Aorta (tissue), 5 donors: Measurements from ENCODE around the gene VAV3. TPM values are rescaled to one million over a fixed set of nuclear protein-coding genes. Genes with fewer than 3 reads are reported as not detected.

ENCODE experiments used
- ATAC-seq: fragments of 200-7000 bp; cut with Tn5 transposase; one replicate; pipeline ENCODE4 v1.9.1; 2022; ENCODE audit warnings: moderate library complexity; ENCODE audit not compliant: low FRiP score
- DNase-seq, 2 donors: peaks; one replicate each; pipeline ENCODE4 v3.0.0-alpha.2; 2020
- H3K27ac ChIP-seq, 2 donors: one replicate each; pipeline ENCODE4 v1.5.1; 2013; ENCODE audit warnings: low read length in 2 of 2, mild to moderate bottlenecking in 2 of 2, moderate library complexity in 2 of 2, control low read depth in 1 of 2, inconsistent platforms in 1 of 2, low read depth in 1 of 2
- H3K27me3 ChIP-seq, 2 donors: one replicate each; pipeline ENCODE4 v1.6.1; 2013; ENCODE audit warnings: control low read depth in 1 of 2, low read length in 1 of 2, mild to moderate bottlenecking in 1 of 2, moderate library complexity in 1 of 2; ENCODE audit not compliant: insufficient read depth in 2 of 2, control insufficient read depth in 1 of 2
- H3K36me3 ChIP-seq, 2 donors: one replicate each; pipeline ENCODE4 v1.6.1; 2013; ENCODE audit warnings: control low read depth in 1 of 2, low read length in 1 of 2, mild to moderate bottlenecking in 1 of 2; ENCODE audit not compliant: insufficient read depth in 2 of 2, control insufficient read depth in 1 of 2
- H3K4me1 ChIP-seq, 2 donors: one replicate each; pipeline ENCODE4 v1.6.1; 2013; ENCODE audit warnings: low read length in 2 of 2, control low read depth in 1 of 2, mild to moderate bottlenecking in 1 of 2, moderate library complexity in 1 of 2; ENCODE audit not compliant: insufficient read depth in 2 of 2, control insufficient read depth in 1 of 2
- H3K4me3 ChIP-seq, 2 donors: one replicate each; pipeline ENCODE4 v1.5.1; 2013; ENCODE audit warnings: low read length in 2 of 2, control low read depth in 1 of 2, mild to moderate bottlenecking in 1 of 2
- H3K9me3 ChIP-seq: one replicate; pipeline ENCODE4 v1.6.1; 2013; ENCODE audit warnings: mild to moderate bottlenecking, low read length; ENCODE audit not compliant: control insufficient read depth
- WGBS, 2 donors: extraction: QIAGEN DNeasy Blood & Tissue Kit; methylation state at CpG; one replicate each; pipeline ENCODE4 v1.1.7; 2013; 5-methylcytosine and 5-hydroxymethylcytosine counted together
- intact Hi-C, 2 donors: fragments of 100-400 bp; cut with DNase I; formaldehyde crosslinking; loops; one replicate each; pipeline versions ENCODE4 v1.14.2 to v1.15.0; 2022
- polyA plus RNA-seq, 2 donors: library from polyadenylated mRNA; stranded (reverse); fragments of 200-250 nt; gene quantifications; one replicate each; pipeline ENCODE4 v1.2.3, GENCODE V29; 2013
- total RNA-seq, 2 donors: library from RNA; stranded (reverse); fragmentation: NEBNext Ultra II Directional; extraction: Animal tissue kit (Norgen Biotek cat#: 25700); gene quantifications; one replicate each; pipeline ENCODE4 v1.2.1, GENCODE V29; 2021
- donor health status: healthy with polysubstance abuse.
- donor health status: Bipolar disorder and iron deficiency.
- donor health status: DM: no; HTN: no; CAD: no.
- donor health status: DM: no; HTN: no; CAD: no.
- donor health status: DM: yes; HTN: yes; CAD: no.

VAV3 gene
- total and polyA plus RNA-seq, 4 donors: 0.33 to 8.8 (median 4.7) TPM

DNA sequence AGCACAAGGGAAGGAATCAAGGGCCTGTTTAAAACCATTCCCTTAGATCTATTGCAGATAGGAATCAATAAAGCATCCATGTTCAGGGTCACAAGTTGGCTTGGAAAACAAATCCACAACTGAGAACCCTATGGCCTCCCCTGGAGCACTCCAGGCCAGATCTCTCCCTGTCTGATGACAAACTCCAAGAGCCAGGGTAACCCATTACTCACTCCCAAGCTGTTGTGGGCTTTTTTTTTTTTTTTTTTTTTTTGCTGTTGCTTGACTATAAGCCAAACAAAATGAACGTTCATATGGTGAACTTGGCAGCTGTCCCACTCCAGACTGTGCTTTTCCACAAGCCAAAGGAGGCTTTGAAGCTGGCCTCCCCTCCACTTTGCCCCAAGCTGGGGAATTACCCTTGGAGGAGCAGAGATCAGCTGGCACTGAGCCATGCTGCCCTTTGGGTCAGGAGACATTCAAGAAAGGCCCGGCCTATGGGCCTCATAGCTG lies 35.7 kb upstream of the VAV3 start:
- no peak for DNase-seq
- no peak overlapping the region for H3K4me3 ChIP-seq
- H3K36me3 ChIP-seq: no peaks in the 10 kb centered on the region
- H3K27ac ChIP-seq: no peak overlapping the region
- H3K27me3 ChIP-seq: no peaks in the 10 kb centered on the region
- intact Hi-C loops: no loop called here
- no peak for ATAC-seq
- 15 to 25% methylated on average over 2 of the region's 2 CpGs for WGBS, 2 donors
- no peaks in the 10 kb centered on the region for H3K9me3 ChIP-seq
- no peaks in the 10 kb centered on the region for H3K4me1 ChIP-seq

DNA sequence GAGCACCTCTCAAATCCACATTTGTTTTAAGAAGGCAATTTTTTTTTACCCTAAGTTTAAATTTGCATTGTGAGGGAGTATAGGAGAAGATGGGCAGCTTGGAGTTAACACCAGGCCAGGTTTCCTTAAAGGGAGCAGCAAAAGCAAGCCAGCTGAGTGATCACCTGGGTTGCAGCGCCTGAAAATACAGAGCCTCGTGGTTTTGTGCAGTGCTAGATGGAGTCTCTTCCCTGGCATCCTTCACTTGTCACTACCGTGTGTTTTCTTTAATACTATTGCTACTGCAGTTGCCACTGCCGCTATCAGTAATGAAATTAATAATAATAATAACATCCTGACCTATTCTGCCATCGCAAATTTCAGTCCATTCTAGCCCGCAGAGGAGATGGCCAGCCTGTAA lies 35.2 kb upstream of the VAV3 start:
- DNase-seq: no peak
- WGBS, 2 donors: 55 to 68% methylated on average over 6 of the region's 6 CpGs
- intact Hi-C loops: no loop called here

DNA sequence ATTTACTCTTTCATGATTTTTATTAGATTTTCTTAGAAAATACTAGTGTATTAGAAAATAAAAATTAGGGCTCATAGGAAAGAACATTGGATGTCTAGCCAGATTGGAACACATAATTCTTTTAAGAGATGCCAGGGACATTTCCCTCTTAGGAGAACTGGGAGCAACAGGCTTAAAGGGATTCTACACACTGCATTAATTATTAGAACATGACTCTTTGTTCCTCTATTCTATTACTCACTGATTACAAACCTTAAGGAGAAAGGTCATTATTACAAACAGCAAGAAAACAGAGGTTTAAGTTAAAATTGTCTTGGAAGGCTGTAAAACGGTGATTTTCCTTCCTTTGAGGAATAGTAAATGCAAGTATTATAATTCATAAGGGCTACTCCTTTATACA lies 32.9 kb upstream of the VAV3 start:
- no peak overlapping the region for H3K27ac ChIP-seq

More for the DNA sequence above, 35.2 kb upstream of the VAV3 start:
- Histone ChIP-seq H3K4me3 (no peak overlapping the region), H3K27ac (no peak overlapping the region), H3K9me3 (no peaks in the 10 kb centered on the region), H3K27me3 (no peaks in the 10 kb centered on the region), H3K4me1 (no peaks in the 10 kb centered on the region), H3K36me3 (no peaks in the 10 kb centered on the region)
- no peak for ATAC-seq

DNA sequence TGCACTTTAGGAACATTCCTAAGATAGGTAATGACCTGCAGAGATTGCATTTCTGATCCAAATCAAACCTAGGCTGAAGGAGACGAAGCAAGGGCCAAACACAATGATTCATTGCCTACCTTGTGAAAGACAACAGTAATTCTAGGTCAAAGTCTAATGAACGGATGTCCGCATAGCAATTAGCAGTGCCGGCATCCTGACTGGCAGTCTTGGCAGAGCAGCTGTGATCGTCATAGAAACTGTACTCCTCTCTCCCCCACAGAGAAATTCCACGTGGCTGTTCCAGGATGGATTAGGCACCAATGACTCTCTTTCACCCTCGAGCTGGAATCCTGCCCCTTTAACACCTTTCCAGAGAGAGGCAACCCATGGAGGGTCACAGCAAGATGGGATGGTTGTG lies 28.9 kb upstream of the VAV3 start:
- ATAC-seq (no peak), DNase-seq (no peak)
- no peaks in the 10 kb centered on the region for H3K4me1 ChIP-seq
- H3K36me3 ChIP-seq: no peaks in the 10 kb centered on the region
- 51 to 57% methylated on average over 7 of the region's 7 CpGs for WGBS, 2 donors
- H3K9me3 ChIP-seq: peaks cover 2% of the 10 kb centered on the region
- peaks cover 0 to 2% of the 10 kb centered on the region in 2 donors for H3K27me3 ChIP-seq
- H3K27ac ChIP-seq: no peak overlapping the region
- H3K4me3 ChIP-seq: no peak overlapping the region
- intact Hi-C loops: no loop called here

More for the DNA sequence above, 32.9 kb upstream of the VAV3 start:
- no peak for ATAC-seq
- Histone ChIP-seq H3K36me3 (no peaks in the 10 kb centered on the region), H3K4me1 (no peaks in the 10 kb centered on the region), H3K9me3 (peaks cover 2% of the 10 kb centered on the region), H3K27me3 (no peaks in the 10 kb centered on the region), H3K4me3 (no peak overlapping the region)
- DNase-seq: no peak
- 71 to 76% methylated on average over 1 of the region's 1 CpG for WGBS, 2 donors
- intact Hi-C loops: no loop called here

DNA sequence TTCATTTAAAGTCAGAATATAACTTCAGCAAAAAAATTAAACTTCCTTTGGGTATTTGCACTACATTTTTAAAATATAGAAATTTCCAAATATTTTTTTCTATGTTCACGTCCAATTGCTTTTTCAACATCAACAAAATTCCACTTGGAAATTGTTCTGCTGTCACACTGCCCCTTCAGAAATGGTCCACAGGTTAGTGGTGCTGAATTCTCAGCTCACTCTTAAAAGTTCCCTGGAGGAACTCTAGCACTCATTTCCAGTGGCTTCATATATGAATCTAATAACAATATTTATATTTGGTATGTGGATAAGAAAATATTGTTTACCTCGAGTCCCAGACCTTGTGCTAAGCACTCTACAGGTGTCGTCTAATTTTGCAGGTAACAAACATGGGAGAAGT lies 27.4 kb upstream of the VAV3 start:
- H3K36me3 ChIP-seq: no peaks in the 10 kb centered on the region
- no peak for ATAC-seq
- WGBS, 2 donors: 61 to 70% methylated on average over 3 of the region's 3 CpGs
- H3K4me3 ChIP-seq: no peak overlapping the region
- DNase-seq: no peak
- H3K27ac ChIP-seq: no peak overlapping the region
- peaks cover 0 to 2% of the 10 kb centered on the region in 2 donors for H3K27me3 ChIP-seq
- intact Hi-C loops: no loop called here
- H3K4me1 ChIP-seq: no peaks in the 10 kb centered on the region
- peaks cover 2% of the 10 kb centered on the region for H3K9me3 ChIP-seq

DNA sequence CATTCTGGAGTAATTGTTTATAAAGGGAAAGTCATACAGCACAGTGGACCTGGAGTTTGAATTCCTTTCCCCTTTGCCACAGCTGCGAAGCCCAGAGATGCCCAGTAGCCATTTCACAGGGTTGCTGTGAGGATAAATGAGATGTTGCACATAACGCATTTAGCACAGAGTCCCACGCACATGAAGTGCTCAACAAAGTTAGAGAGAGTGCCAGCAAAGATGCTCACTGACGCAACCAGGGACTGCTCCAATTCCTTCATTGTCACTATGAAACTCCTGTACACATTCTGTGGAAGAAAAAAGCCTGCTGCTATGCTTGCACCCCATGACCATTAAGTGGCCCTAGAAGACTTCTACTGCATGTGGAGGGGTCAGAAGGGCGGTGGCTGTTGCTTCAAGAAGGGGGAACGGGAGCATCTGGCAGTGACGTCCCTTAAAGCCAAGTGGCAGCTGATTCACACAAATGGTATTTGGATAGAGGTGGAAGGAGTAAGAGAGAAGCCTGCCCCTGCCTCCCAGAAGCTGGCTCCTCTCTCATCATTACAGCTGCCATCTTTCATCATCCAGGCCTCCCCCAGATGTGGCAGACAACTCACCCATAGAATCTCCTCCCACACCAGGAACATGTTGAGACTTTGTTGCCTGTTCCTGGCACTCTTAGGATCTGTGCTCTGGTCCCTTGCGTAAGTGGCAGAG lies 26.5 kb upstream of the VAV3 start:
- no peak overlapping the region for H3K27ac ChIP-seq
- ATAC-seq: no peak
- no peak overlapping the region for H3K4me3 ChIP-seq
- H3K27me3 ChIP-seq: peaks cover 0 to 2% of the 10 kb centered on the region in 2 donors
- H3K9me3 ChIP-seq: peaks cover 2% of the 10 kb centered on the region
- H3K4me1 ChIP-seq: no peaks in the 10 kb centered on the region
- WGBS, 2 donors: 76 to 77% methylated on average over 8 of the region's 8 CpGs
- intact Hi-C loops: no loop called here
- DNase-seq: no peak
- H3K36me3 ChIP-seq: no peaks in the 10 kb centered on the region

DNA sequence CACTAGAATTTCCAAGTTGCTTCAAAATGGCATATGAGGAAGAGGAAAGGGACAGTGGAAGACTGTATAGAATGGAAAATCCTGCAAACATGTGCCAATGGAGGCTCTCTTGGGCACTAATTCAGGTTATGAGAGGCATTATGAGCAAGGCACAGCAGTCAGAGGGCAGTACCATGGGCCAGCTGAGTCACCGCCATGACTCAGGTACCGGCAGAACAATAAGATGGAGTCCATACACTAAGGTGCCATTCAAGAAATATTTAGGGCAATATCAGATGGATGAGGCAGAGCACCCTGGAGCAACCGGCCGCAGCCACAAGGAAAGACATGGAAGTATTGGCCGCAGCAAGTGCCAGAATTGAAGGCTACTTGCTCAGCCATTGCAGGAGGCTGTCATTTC lies 25.6 kb upstream of the VAV3 start:
- Histone ChIP-seq H3K4me1 (no peaks in the 10 kb centered on the region), H3K27ac (no peak overlapping the region), H3K9me3 (peaks cover 2% of the 10 kb centered on the region), H3K36me3 (no peaks in the 10 kb centered on the region), H3K27me3 (peaks cover 0 to 2% of the 10 kb centered on the region in 2 donors), H3K4me3 (no peak overlapping the region)
- intact Hi-C loops: no loop called here
- no peak for DNase-seq
- WGBS, 2 donors: 96% methylated on average over 5 of the region's 5 CpGs
- ATAC-seq: no peak

DNA sequence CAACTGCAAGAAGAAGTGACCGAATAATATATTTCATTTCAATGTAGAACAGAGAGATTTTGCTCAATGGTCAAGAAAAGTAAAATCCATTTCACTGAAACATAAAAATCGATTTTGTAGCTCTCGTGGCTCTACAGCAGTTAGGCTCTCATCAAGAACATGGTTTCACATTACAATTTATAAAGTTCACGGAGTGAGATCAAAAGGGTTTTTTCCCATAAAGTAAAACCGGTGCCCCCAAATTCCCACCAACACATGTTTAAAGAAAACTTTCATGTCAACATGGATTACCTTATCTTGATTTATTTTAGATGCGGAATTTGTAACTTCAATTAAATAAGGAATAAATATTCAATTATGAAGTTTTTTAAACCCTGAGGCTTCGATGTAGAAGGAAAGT lies 16.3 kb upstream of the VAV3 start:
- Histone ChIP-seq H3K27ac (no peak overlapping the region), H3K4me3 (no peak overlapping the region), H3K36me3 (no peaks in the 10 kb centered on the region), H3K27me3 (no peaks in the 10 kb centered on the region), H3K4me1 (no peaks in the 10 kb centered on the region), H3K9me3 (no peaks in the 10 kb centered on the region)
- WGBS, 2 donors: 38 to 54% methylated on average over 7 of the region's 7 CpGs
- ATAC-seq (no peak), DNase-seq (no peak)
- intact Hi-C loops: no loop called here

DNA sequence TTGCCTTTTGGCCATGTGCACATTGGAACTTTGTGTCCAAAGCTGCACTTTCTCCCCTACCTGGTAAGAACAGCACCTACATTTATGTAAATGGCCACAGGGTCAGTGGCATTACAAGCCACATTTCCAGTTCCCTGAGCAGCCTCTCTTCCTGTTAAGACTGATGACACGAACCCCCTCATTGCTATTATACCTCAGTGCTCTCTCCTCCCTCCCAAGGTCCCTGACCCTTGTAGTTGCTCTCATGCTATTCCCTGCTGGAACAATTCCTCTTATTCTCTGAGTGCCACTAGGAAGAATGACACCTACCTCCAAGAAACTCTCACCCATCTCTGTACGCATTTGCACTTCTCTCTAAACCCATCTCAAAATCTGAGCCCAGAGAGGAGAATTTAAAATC lies 14.9 kb upstream of the VAV3 start:
- WGBS, 2 donors: 45 to 78% methylated on average over 1 to 2 of the region's 2 CpGs
- H3K9me3 ChIP-seq: no peaks in the 10 kb centered on the region
- H3K4me1 ChIP-seq: no peaks in the 10 kb centered on the region
- no peaks in the 10 kb centered on the region for H3K27me3 ChIP-seq
- intact Hi-C loops: no loop called here
- no peaks in the 10 kb centered on the region for H3K36me3 ChIP-seq
- ATAC-seq (no peak), DNase-seq (no peak)
- no peak overlapping the region for H3K4me3 ChIP-seq
- no peak overlapping the region for H3K27ac ChIP-seq
